Colonic mucosa (tissue), 4 donors: ENCODE data around the gene TAF6L. TPM values are rescaled to one million over a fixed set of nuclear protein-coding genes. Genes with fewer than 3 reads are reported as not detected.
A peak's percentile ranks its signal among the peaks of the same experiment; 100 is the strongest.

ENCODE experiments used
- DNase-seq: peaks from one replicate; pipeline ENCODE4 v3.0.0-alpha.2; 2020
- H3K27ac ChIP-seq: fragments of 200-600 bp; one replicate; pipeline ENCODE4 v1.8.0; 2021
- H3K27me3 ChIP-seq: fragments of 200-600 bp; one replicate; pipeline ENCODE4 v1.8.0; 2021
- H3K36me3 ChIP-seq: fragments of 200-600 bp; one replicate; pipeline ENCODE4 v1.8.0; 2021
- H3K4me1 ChIP-seq: fragments of 200-600 bp; one replicate; pipeline ENCODE4 v1.8.0; 2021; ENCODE audit warnings: mild to moderate bottlenecking
- H3K4me3 ChIP-seq: fragments of 200-600 bp; one replicate; pipeline ENCODE4 v1.8.0; 2021
- H3K9ac ChIP-seq, 2 donors: one replicate each; pipeline ENCODE4 v1.7.0; 2013; ENCODE audit warnings: control low read depth in 2 of 2, low read depth in 2 of 2, low read length in 2 of 2
- H3K9me3 ChIP-seq: fragments of 200-600 bp; one replicate; pipeline ENCODE4 v1.8.0; 2021
- intact Hi-C: fragments of 100-400 bp; cut with DNase I; formaldehyde crosslinking; loops from one replicate; pipeline ENCODE4 v1.14.1; 2022
- total RNA-seq, 2 donors: library from RNA; stranded (reverse); fragmentation: NEBNext Ultra II Directional in 1 of 2; extraction: Animal tissue kit (Norgen Biotek cat#: 25700) in 1 of 2; gene quantifications; one replicate each; pipeline ENCODE4 v1.2.1, GENCODE V29; 2021
- TF ChIP-seq, protein P1 (sequence below): fragments of 200-600 bp; IDR thresholded peaks from one replicate; pipeline ENCODE4 v1.8.0; 2022; ENCODE audit warnings: antibody characterized with exemption, mild to moderate bottlenecking
- donor health status: healthy.
- donor health status: DM: no; HTN: no; CAD: no.
- donor health status: DM: no; HTN: no; CAD: no.

Gene TAF6L, protein sequence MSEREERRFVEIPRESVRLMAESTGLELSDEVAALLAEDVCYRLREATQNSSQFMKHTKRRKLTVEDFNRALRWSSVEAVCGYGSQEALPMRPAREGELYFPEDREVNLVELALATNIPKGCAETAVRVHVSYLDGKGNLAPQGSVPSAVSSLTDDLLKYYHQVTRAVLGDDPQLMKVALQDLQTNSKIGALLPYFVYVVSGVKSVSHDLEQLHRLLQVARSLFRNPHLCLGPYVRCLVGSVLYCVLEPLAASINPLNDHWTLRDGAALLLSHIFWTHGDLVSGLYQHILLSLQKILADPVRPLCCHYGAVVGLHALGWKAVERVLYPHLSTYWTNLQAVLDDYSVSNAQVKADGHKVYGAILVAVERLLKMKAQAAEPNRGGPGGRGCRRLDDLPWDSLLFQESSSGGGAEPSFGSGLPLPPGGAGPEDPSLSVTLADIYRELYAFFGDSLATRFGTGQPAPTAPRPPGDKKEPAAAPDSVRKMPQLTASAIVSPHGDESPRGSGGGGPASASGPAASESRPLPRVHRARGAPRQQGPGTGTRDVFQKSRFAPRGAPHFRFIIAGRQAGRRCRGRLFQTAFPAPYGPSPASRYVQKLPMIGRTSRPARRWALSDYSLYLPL
- total RNA-seq: 10 to 100 TPM; 15.3 to 26.6 TPM

DNA sequence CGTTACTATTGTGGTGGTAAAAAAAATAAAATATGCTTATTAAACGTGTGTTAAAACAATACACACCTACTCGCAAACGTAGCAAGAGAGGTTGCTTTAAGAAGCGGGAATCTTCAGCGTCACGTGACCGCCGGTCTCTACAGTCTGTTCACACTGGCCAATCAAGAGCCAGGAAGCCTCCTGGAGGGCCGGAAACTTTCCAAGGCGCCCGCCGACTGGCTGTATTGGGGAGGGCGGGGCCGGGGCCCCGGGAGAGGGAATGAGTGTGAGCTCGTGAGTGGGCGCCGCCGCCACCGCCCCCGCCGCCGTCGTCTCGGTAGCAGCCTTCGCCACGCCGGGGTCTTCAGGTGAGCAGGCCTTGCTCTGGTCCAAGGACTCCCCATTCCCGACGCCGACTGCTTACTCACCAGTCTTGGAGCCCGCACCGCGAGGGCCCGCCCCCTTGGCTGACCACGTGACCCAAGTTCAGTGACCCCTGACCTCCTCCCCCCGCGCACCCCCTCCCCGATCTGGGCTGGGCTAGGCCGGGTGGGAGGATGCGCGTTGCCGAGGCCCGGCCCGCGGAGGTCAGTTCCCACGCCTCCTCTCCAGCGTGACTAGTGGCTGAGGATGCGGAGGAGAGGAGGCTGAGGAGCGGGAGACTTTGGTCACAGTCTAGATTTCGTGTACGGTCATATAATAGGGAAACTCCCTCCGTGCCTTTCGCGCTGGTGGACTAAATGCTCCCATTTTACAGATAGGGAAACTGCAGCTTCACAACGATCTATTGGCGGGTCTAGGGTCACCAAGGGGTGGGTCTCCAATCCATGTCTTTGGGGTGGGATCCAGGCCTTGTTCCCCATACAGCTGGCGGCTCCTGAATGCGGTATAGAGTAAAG, at the start of gene TAF6L:
Gene TAF6L, plus strand, starts transcription at position 253 of the 878 bp plus-strand sequence. CDS start 4,388 bp downstream, outside the sequence.
- DNase-seq: peak; percentile 99
- H3K27ac ChIP-seq: peak within 1 kb of the TSS; percentile 92
- peak within 1 kb of the TSS; percentile 70 to 73 for H3K9ac ChIP-seq
- no peaks in the 10 kb centered on the region for H3K27me3 ChIP-seq
- H3K36me3 ChIP-seq: no peaks in the 10 kb centered on the region
- peaks cover 9% of the 10 kb centered on the region for H3K4me1 ChIP-seq
- intact Hi-C loops: no loop called here
- TF ChIP-seq, protein P1, sequence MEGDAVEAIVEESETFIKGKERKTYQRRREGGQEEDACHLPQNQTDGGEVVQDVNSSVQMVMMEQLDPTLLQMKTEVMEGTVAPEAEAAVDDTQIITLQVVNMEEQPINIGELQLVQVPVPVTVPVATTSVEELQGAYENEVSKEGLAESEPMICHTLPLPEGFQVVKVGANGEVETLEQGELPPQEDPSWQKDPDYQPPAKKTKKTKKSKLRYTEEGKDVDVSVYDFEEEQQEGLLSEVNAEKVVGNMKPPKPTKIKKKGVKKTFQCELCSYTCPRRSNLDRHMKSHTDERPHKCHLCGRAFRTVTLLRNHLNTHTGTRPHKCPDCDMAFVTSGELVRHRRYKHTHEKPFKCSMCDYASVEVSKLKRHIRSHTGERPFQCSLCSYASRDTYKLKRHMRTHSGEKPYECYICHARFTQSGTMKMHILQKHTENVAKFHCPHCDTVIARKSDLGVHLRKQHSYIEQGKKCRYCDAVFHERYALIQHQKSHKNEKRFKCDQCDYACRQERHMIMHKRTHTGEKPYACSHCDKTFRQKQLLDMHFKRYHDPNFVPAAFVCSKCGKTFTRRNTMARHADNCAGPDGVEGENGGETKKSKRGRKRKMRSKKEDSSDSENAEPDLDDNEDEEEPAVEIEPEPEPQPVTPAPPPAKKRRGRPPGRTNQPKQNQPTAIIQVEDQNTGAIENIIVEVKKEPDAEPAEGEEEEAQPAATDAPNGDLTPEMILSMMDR: no peak
- H3K4me3 ChIP-seq: peak within 1 kb of the TSS; percentile 64
- H3K9me3 ChIP-seq: no peaks in the 10 kb centered on the region

DNA sequence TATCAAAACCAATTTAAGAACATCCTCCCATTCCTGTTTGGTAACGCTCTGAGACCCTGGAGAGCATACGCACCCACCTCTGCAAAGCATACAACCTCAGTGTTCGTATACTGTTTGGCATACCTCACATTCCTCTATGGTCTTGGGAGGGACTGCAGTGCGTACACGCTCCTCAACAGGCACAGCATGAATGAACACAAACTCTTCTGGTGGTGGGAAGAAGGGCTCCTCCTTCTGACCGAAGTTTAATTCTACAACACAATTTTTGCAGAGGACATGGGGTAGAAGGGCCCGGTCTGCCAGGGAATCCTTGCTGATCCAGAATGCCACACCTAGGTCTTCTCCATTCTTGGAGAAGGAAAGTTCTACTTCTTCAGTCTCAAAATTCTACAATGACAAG, 49.2 kb upstream of the TAF6L start:
- no peak for DNase-seq
- intact Hi-C loops: no loop called here
- H3K4me1 ChIP-seq: no peaks in the 10 kb centered on the region

DNA sequence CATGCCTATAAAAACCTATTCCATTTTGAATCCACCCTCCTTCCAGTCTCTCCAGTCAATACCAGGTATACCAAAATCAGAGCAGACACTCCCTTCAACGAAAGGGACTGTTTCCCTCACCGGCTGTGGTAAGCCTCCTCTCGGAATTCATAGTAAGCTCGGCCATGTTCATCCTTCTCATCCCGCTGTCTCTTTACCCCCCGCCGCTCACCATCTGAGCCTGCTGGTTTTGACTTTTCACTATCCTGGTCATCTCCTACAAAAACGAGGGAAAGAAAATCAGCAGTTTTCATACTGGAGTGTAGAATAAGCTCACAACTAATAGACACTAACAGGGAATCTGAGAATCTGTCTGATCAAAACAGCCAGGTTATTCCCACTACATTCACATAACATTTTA, 47.0 kb upstream of the TAF6L start:
- H3K9me3 ChIP-seq: no peaks in the 10 kb centered on the region
- peaks cover 26% of the 10 kb centered on the region for H3K36me3 ChIP-seq
- H3K9ac ChIP-seq: no peak overlapping the region
- intact Hi-C loops: no loop called here
- no peak overlapping the region for H3K27ac ChIP-seq
- no peak overlapping the region for H3K4me3 ChIP-seq
- DNase-seq: no peak
- no peaks in the 10 kb centered on the region for H3K27me3 ChIP-seq
- H3K4me1 ChIP-seq: no peaks in the 10 kb centered on the region
- TF ChIP-seq, protein P1: no peak

More for the DNA sequence above, 49.2 kb upstream of the TAF6L start:
- TF ChIP-seq, protein P1: no peak
- H3K27me3 ChIP-seq: no peaks in the 10 kb centered on the region
- H3K9me3 ChIP-seq: no peaks in the 10 kb centered on the region
- H3K36me3 ChIP-seq: peaks cover 36% of the 10 kb centered on the region
- H3K4me3 ChIP-seq: no peak overlapping the region
- no peak overlapping the region for H3K27ac ChIP-seq
- no peak overlapping the region for H3K9ac ChIP-seq

DNA sequence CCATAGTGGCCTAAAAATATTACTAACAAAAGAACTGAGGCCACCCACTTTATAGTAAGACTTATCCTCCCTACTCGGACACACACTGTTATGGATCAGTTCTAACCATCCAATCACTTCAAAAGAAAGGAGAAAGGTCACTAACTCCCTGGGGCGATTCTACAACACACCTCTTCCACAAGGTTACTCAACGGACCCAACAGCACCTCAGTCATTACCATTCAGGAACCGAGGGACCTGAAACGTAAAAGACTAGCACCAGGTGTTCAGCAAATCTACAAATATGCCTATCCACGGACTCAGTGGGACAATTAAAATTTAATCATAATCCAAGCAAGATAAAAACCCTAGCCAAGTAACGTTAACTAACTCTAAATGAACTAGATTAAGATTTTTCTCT, 45.5 kb upstream of the TAF6L start:
- Histone ChIP-seq H3K4me3 (peak overlapping the region; percentile 74), H3K36me3 (peaks cover 26% of the 10 kb centered on the region), H3K27ac (peak overlapping the region; percentile 98), H3K4me1 (peaks cover 11% of the 10 kb centered on the region), H3K27me3 (no peaks in the 10 kb centered on the region), H3K9ac (peak overlapping the region; percentile 91 to 94), H3K9me3 (no peaks in the 10 kb centered on the region)
- peak; percentile 33 for DNase-seq
- TF ChIP-seq, protein P1: no peak
- intact Hi-C loops: no loop called here
